WTC11 (cell line): ENCODE data around the gene DNAJC10.

Experiments
- CTCF ChIP-seq: fragments of 200-600 bp; IDR thresholded peaks from 2 replicates; pipeline ENCODE4 v1.8.0; 2022; ENCODE audit warnings: antibody characterized with exemption
- TP53 ChIP-seq: sonication (generic); formaldehyde crosslinking; IDR thresholded peaks from 2 replicates; pipeline ENCODE4 v1.8.1; 2023; ENCODE audit warnings: mild to moderate bottlenecking, missing genetic modification reagents

- TF ChIP-seq TP53 (CRISPR knock-in tag) (no peak), CTCF (no peak)
Observed at GRCh38 chr2:182744490-182744889, 28.4 kb downstream of the DNAJC10 start.
